Transverse colon (tissue), 4 donors: ENCODE results near the gene ZNF808. TPM values are rescaled to one million over a fixed set of nuclear protein-coding genes. Genes with fewer than 3 reads are reported as not detected.

ENCODE experiments used
- DNase-seq: peaks from one replicate; pipeline ENCODE4 v3.0.0-alpha.2; 2019
- H3K27ac ChIP-seq, 4 donors: fragments of 200-600 bp; sonication (generic); 2 replicates each; pipeline ENCODE4 v1.5.1; 2016 to 2018; ENCODE audit warnings: inconsistent platforms in 4 of 4
- H3K27me3 ChIP-seq: fragments of 200-600 bp; sonication (generic); 2 replicates; pipeline ENCODE4 v1.5.1; 2017; ENCODE audit warnings: inconsistent platforms
- H3K36me3 ChIP-seq, 4 donors: fragments of 200-600 bp; sonication (generic); 2 replicates each; pipeline ENCODE4 v1.5.1; 2017 to 2019; ENCODE audit warnings: inconsistent platforms in 4 of 4
- H3K4me1 ChIP-seq, 4 donors: fragments of 200-600 bp; sonication (generic); 2 replicates each; pipeline ENCODE4 v1.5.1; 2017 to 2020; ENCODE audit warnings: inconsistent platforms in 4 of 4
- H3K4me3 ChIP-seq, 4 donors: fragments of 200-600 bp; sonication (generic); 1 replicate in 1 of 4; 2 replicates in 3 of 4; pipeline versions ENCODE4 v1.5.1 to v1.6.1; 2017 to 2019; ENCODE audit warnings: inconsistent platforms in 4 of 4
- H3K9me3 ChIP-seq, 2 donors: fragments of 200-600 bp; sonication (generic); 2 replicates each; pipeline ENCODE4 v1.5.1; 2017 to 2019; ENCODE audit warnings: inconsistent platforms in 2 of 2
- EP300 ChIP-seq: sonication (generic); formaldehyde crosslinking; IDR thresholded peaks from one replicate; pipeline ENCODE4 v1.6.1; 2017; ENCODE audit warnings: antibody characterized with exemption, low read depth
- POLR2A ChIP-seq: fragments of 450-650 bp; IDR thresholded peaks from one replicate; pipeline ENCODE4 v1.6.1; 2016; ENCODE audit warnings: antibody characterized with exemption, mild to moderate bottlenecking, moderate library complexity
- POLR2AphosphoS5 ChIP-seq, 3 donors: sonication (generic); formaldehyde crosslinking; IDR thresholded peaks; one replicate each; pipeline ENCODE4 v1.6.1; 2016; ENCODE audit warnings: antibody characterized with exemption in 3 of 3
- WGBS, 2 donors: methylation state at CpG; one replicate each; pipeline ENCODE4 v1.1.5; 2018; ENCODE audit warnings: low coverage in 1 of 2; 5-methylcytosine and 5-hydroxymethylcytosine counted together
- in situ Hi-C, 4 donors: fragments of 200-750 bp; cut with MboI; loops; one replicate each; pipeline versions ENCODE4 v1.15.0 to v1.15.1; 2017; ENCODE audit warnings: low sequenced_read_pairs in 3 of 4, low pct_ligation_motif_present in 1 of 4, low pct_unique_long_range_greater_than_20kb in 1 of 4
- intact Hi-C: fragments of 100-400 bp; cut with DNase I; formaldehyde crosslinking; loops from one replicate; pipeline ENCODE4 v1.15.1; 2023; ENCODE audit warnings: low total_unique reads
- small RNA-seq, 4 donors: library from RNA; depleted of rRNA; stranded (forward); fragments of <200 nt; gene quantifications; one replicate each; pipeline ENCODE3, GENCODE V24; 2016
- total RNA-seq, 4 donors: library from RNA; depleted of rRNA; stranded (reverse); fragments of >200 nt; gene quantifications; one replicate each; pipeline ENCODE4 v1.1.0, GENCODE V29; 2016
- TF ChIP-seq, protein P1 (sequence below), 5 experiments: fragments of 200-600 bp in 3 of 5; fragments of 450-650 bp in 2 of 5; sonication (generic) in 3 of 5; IDR thresholded peaks; 1 replicate in 2 of 5; 2 replicates in 3 of 5; pipeline ENCODE4 v1.5.1; 2016 to 2017; ENCODE audit warnings: antibody characterized with exemption in 5 of 5, inconsistent platforms in 3 of 5, mild to moderate bottlenecking in 2 of 5, moderate library complexity in 1 of 5

Gene ZNF808
- total RNA-seq, 4 donors from 2014 or later = 21.5 to 66.6 (median 36.8) TPM

DNA sequence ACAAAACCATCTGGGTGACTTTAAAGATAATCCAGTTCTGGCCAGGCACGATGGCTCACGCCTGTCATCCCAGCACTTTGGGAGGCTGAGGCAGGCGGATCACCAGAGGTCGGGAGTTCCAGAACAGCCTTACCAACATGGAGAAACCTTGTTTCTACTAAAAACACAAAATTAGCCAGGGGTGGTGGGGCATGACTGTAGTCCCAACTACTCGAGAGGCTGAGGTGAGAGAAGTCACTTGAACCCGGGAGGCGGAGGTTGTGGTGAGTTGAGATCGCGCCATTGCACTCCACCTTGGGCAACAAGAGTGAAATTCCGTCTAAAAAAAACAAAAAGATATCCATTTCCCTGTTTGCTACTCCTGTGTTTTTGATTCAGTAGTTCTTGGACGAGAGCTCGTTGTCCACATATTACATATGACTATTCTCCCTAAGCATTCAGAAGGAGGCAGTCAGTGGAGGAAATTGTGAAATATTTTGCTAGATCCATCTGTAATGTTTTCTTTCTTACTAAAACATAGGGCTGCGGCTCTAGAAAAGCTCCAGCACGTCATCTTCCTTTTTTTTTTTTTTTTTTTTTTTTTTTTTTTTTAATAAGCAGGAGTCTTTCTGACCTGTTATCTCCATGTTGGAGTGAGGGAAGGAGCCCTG is 76.2 kb downstream of the ZNF808 start:
- no peak for DNase-seq
- intact Hi-C loops (no loop called here), in situ Hi-C loops (no loop called here)
- peaks cover 4 to 12% of the 10 kb centered on the region in 2 donors for H3K9me3 ChIP-seq
- H3K27ac ChIP-seq = peak overlapping the region in 3 of 4 donors; percentile 19 to 51 (median 25)
- H3K36me3 ChIP-seq = no peaks in the 10 kb centered on the region
- H3K4me1 ChIP-seq = peaks cover 4 to 18% (median 14%) of the 10 kb centered on the region in 4 donors
- H3K4me3 ChIP-seq = no peak overlapping the region
- H3K27me3 ChIP-seq = no peaks in the 10 kb centered on the region
- 69 to 87% methylated on average over 4 to 14 of the region's 14 CpGs for WGBS, 2 donors
- TF ChIP-seq POLR2AphosphoS5 (IDR thresholded peaks at IDR 0.05) (no peak), POLR2A (no peak), EP300 (no peak)
- TF ChIP-seq, protein P1, sequence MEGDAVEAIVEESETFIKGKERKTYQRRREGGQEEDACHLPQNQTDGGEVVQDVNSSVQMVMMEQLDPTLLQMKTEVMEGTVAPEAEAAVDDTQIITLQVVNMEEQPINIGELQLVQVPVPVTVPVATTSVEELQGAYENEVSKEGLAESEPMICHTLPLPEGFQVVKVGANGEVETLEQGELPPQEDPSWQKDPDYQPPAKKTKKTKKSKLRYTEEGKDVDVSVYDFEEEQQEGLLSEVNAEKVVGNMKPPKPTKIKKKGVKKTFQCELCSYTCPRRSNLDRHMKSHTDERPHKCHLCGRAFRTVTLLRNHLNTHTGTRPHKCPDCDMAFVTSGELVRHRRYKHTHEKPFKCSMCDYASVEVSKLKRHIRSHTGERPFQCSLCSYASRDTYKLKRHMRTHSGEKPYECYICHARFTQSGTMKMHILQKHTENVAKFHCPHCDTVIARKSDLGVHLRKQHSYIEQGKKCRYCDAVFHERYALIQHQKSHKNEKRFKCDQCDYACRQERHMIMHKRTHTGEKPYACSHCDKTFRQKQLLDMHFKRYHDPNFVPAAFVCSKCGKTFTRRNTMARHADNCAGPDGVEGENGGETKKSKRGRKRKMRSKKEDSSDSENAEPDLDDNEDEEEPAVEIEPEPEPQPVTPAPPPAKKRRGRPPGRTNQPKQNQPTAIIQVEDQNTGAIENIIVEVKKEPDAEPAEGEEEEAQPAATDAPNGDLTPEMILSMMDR (IDR thresholded peaks at IDR 0.05) = no peak

Small RNA genes within 50 kb of the gene (small RNA-seq; reads per million reads assigned to genes)
- gene RPL39P34 = 0 reads per million in 4 donors

Other genes starting within 250 kb of the ZNF808 start
- gene ZNF480, start 230.5 kb upstream of the ZNF808 start, total RNA-seq = 10 to 100 TPM in 3 of 4 donors, 1 to 10 TPM in 1; 9.4 to 20.1 (median 10.7) TPM
- 1 to 10 TPM in 2 of 4 donors, under 1 TPM in 1, not detected in 1; 0.68 to 6.6 (median 1.6) TPM for gene ZNF610, start 191.4 kb upstream of the ZNF808 start, total RNA-seq
- gene ZNF880, start 157.7 kb upstream of the ZNF808 start, total RNA-seq = 10 to 100 TPM in 1 of 4 donors, 1 to 10 TPM in 3; 3.6 to 16.7 (median 8.8) TPM
- gene ZNF528, start 129.8 kb upstream of the ZNF808 start, total RNA-seq = 10 to 100 TPM in 2 of 4 donors, 1 to 10 TPM in 1, under 1 TPM in 1; 1.00 to 15.8 (median 9.0) TPM
- gene ZNF534, start 98.5 kb upstream of the ZNF808 start, total RNA-seq = not detected
- gene ZNF578, start 74.1 kb upstream of the ZNF808 start, total RNA-seq = under 1 TPM in 2 of 4 donors, not detected in 2; 0.95 to 0.96 TPM
- gene ZNF701, start 42.6 kb downstream of the ZNF808 start, total RNA-seq = 10 to 100 TPM; 12.0 to 31.1 (median 23.9) TPM
- 10 to 100 TPM; 13.3 to 55.6 (median 26.7) TPM for gene ZNF83, start 110.7 kb downstream of the ZNF808 start, total RNA-seq
- gene ZNF611, start 207.4 kb downstream of the ZNF808 start, total RNA-seq = 10 to 100 TPM in 3 of 4 donors, 1 to 10 TPM in 1; 8.2 to 45.0 (median 15.0) TPM